Bronchial epithelial cell (primary cell): ENCODE results near the gene PREP. TPM values are rescaled to one million over a fixed set of nuclear protein-coding genes. Genes with fewer than 3 reads are reported as not detected.

ENCODE experiments used
- DNase-seq: peaks from one replicate; pipeline ENCODE4 v3.0.0-alpha.2; 2010; ENCODE audit warnings: low read depth
- FAIRE-seq: peaks from 2 replicates; lab custom pipeline; 2011; peaks lifted over from hg19 to GRCh38; lab: Jason Lieb, UNC
- H3K27me3 ChIP-seq: 2 replicates; pipeline ENCODE4 v1.5.1; 2011; ENCODE audit warnings: low read length; ENCODE audit not compliant: control insufficient read depth, insufficient read depth
- H3K36me3 ChIP-seq: 2 replicates; pipeline ENCODE4 v1.5.1; 2011; ENCODE audit warnings: low read length; ENCODE audit not compliant: control insufficient read depth, insufficient read depth
- H3K4me3 ChIP-seq: 2 replicates; pipeline ENCODE4 v1.5.1; 2011; ENCODE audit warnings: mild to moderate bottlenecking, low read depth, low read length, control low read depth
- CTCF ChIP-seq: IDR thresholded peaks from 2 replicates; pipeline ENCODE4 v1.5.1; 2011; ENCODE audit warnings: mild to moderate bottlenecking, moderate library complexity, low read length, control low read depth, inconsistent platforms; ENCODE audit not compliant: insufficient read depth, severe bottlenecking
- total RNA-seq: library from RNA; depleted of rRNA; stranded (reverse); fragments of >200 nt; gene quantifications from 2 replicates; pipeline ENCODE4 v1.2.1, GENCODE V29; 2014

The PREP gene
- total RNA-seq, 1 donor from 2014 or later: 30.5 TPM

GRCh38 chr6:105273589-105273988, 129.3 kb downstream of the PREP start:
- no peak for DNase-seq
- Histone ChIP-seq H3K36me3 (peaks cover 11% of the 10 kb centered on the region), H3K27me3 (no peaks in the 10 kb centered on the region), H3K4me3 (no peak overlapping the region)
- no peak for TF ChIP-seq CTCF
- no peak for FAIRE-seq

DNA sequence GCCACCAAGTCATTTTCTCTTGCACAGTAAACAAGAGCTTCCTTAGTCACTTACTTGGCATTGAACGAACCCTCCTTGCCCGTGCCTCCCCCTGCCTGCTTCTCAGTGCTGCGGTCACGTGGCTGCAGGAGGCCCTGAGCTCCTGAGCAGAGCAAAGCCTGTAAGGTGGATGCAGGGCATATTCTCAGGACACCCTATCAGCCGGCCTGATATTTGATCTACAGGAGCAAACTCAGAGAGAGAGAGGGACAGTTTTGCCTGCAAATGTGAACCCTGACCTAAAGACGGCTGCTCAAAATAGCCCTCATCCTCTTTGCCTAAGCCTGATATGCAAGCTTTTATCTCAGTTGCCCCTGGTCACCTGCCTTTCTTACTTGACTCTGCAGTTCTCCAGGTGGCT, 130.1 kb downstream of the PREP start:
- no peaks in the 10 kb centered on the region for H3K27me3 ChIP-seq
- no peak for FAIRE-seq
- TF ChIP-seq CTCF: no peak
- no peak overlapping the region for H3K4me3 ChIP-seq
- peaks cover 6% of the 10 kb centered on the region for H3K36me3 ChIP-seq
- peak; percentile 47 for DNase-seq

GRCh38 chr6:105270511-105270910, 132.4 kb downstream of the PREP start:
- no peak for TF ChIP-seq CTCF
- H3K36me3 ChIP-seq: no peaks in the 10 kb centered on the region
- DNase-seq: no peak
- no peaks in the 10 kb centered on the region for H3K27me3 ChIP-seq
- no peak for FAIRE-seq
- no peak overlapping the region for H3K4me3 ChIP-seq

GRCh38 chr6:105269390-105269789, 133.5 kb downstream of the PREP start:
- no peak overlapping the region for H3K4me3 ChIP-seq
- H3K36me3 ChIP-seq: no peaks in the 10 kb centered on the region
- no peak for TF ChIP-seq CTCF
- DNase-seq (no peak), FAIRE-seq (no peak)
- H3K27me3 ChIP-seq: no peaks in the 10 kb centered on the region

GRCh38 chr6:105263685-105264610, 138.9 kb downstream of the PREP start:
- FAIRE-seq (no peak), DNase-seq (no peak)
- no peak for TF ChIP-seq CTCF
- peaks cover 2% of the 10 kb centered on the region for H3K27me3 ChIP-seq
- H3K36me3 ChIP-seq: no peaks in the 10 kb centered on the region
- H3K4me3 ChIP-seq: no peak overlapping the region
